HT1080 (cell line): ENCODE measurements around the gene SRL. TPM values are rescaled to one million over a fixed set of nuclear protein-coding genes. Genes with fewer than 3 reads are reported as not detected.
A peak's percentile ranks its signal among the peaks of the same experiment; 100 is the strongest.

Experiments
- DNase-seq: peaks from one replicate; pipeline ENCODE4 v3.0.0-alpha.2; 2015; ENCODE audit warnings: low read depth
- polyA plus RNA-seq, 2 experiments: library from polyadenylated mRNA; depleted of rRNA; stranded (reverse); fragments of >200 nt; gene quantifications; 2 replicates each; pipeline ENCODE4 v1.2.3, GENCODE V29; 2015
- total RNA-seq: library from RNA; depleted of rRNA; stranded (reverse); fragments of >200 nt; shearing (Covaris generic); gene quantifications from 2 replicates; pipeline ENCODE4 v1.2.3, GENCODE V29; 2014; rRNA removed

SRL gene
- total RNA-seq = not detected in 2 replicates
- not detected in 2 replicates for polyA plus RNA-seq (2015; cell fraction: cytosol; rRNA removed)
- polyA plus RNA-seq (2015; cell fraction: nucleus; rRNA removed) = not detected in 2 replicates

DNA sequence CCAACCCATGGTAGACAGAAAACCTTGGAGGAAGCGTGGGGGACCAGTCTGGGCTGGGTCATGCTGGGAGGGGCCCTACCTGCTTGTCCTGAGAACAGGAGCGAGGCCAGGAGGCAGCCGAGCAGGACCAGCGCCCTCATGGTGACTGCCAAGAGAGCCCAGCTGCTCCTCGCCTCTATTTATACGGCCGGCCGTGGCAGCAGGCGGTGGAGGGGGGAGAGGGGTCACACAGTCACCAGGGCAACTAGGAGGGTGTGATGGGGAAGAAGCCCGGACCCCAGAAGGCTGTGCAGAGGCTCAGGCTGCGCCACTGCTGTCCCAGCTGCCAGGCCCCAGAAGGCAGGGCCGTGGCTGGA lies at the start of gene SRL:
Gene SRL, minus strand, starts transcription at position 153 of the 356 bp plus-strand sequence. Its CDS starts 13 bp downstream, at position 140.
- DNase-seq = no peak

DNA sequence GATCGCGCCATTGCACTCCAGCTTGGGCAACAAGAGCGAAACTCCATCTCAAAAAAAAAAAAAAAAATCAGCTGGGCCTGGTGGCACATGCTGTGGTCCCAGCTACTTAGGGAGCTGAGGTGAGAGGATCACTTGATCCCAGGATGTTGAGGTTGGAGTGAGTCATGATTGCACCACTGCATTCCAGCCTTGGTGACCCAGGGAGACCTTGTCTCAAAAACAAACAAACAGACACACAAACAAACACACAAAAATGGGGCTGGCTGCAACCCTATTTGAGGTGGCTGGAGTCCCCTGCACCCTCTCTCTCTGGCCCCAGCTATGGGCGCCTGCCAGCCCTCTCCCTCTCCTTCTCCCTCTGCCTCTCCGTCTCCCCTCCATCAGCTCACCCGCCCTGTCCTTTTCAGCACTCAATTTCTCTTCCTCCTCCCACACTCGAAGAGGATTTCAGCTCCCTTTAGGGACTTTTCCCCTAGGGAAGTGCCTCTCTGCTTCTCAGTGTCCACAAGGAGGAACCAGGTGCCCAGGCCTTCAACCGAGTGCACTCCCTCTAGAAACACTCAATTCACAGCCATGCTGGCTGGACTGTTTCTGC lies 48.5 kb upstream of the SRL start:
- DNase-seq = peak; percentile 84

GRCh38 chr16:4288148-4288921 lies 46.5 kb upstream of the SRL start:
- peak; percentile 75 for DNase-seq

DNA sequence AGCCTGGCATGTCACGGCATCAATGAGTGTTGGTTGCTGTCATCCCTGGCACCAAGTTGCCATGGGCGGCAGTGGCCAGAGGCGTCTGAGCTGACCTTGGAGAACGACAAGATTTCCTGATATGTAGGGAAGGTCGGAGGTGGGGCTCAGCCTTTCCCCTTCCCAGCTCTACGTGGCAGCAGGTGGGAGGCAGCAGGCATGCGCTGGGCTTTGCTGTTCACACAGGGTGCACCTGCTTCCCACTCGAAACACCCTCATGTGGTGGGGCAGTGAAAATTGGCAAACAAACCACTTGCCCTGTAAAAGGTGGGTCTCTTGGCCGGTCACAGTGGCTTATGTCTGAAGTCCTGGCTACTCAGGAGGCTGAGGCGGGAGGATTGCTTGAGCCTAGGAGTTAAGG lies 43.3 kb upstream of the SRL start:
- DNase-seq = no peak

DNA sequence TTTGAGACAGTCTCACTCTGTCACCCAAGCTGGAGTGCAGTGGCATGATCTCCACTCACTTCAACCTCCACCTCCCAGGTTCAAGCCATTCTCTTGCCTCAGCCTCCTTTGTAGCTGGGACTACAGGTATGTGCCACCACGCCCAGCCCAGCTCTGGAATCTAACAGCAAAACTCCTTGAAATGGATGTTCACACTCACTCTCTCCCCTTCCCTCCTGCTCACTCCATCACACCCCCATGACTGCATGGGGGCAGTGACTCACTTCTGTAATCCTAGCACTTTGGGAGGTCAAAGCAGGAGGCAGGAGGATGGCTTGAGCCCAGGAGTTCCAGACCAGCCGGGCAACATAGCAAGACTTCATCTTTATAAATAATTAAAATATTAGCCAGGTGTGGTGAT lies 42.1 kb upstream of the SRL start:
- peak; percentile 57 for DNase-seq

DNA sequence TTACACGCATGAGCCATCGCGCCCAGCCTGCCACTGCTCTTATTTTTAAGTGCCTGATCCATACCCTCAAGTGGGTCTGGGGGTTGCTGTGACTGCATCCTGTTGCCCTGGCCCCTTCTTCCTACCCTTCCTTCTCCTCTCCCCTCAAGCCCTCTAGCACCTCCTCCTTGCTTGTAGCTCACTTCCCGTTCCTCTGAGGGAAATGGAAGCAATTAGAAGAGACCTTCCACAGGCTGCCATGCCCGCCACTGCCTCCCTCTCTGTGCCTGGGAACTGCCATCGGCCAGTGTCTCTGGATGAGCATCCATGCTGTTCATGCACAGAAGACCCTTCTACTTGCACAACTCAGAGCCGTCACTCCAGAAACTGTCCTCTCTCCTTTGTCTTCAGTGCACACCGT lies 41.6 kb upstream of the SRL start:
- no peak for DNase-seq

DNA sequence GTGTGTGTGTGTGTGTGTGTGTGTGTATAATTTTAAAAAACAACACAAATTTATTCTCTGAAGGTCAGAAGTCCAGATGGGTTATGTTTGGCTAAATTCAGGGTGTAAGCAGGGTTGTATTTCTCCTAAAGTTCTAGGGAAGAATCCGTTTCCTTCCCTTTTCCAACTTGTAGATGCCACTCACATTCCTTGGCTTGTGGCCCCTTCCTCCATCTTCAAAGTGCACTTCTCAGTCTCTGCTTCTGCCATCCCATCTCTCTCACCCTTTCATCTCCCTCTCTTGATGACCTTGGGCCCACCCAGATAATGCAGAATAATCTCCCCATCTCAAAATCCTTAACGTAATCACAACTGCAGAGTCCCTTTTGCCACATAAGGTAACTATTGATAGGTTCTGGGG lies 38.7 kb upstream of the SRL start:
- DNase-seq = no peak

DNA sequence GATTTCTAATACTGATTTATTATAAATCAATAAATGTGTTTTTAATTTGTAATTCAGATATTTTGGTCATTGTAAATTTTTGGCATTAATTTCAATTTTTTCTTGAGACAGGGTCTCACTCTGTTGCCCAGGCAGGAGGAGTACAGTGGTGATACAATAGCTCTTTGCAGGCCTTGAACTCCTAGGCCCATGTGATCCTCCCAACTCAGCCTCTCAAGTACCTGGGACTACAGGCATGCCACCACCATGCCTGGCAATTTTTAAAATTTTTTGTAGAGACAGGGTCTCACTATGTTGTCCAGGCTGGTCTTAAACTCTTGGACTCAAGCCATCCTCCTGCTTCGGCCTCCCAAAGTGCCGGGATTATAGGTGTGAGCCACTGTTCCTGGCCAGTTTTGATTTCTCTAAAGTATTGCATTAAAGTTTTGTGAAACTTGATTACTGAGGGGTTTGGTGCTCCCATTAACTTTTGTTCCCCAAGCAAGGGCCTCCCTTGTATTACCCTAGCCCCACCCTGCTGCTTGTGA lies 36.2 kb upstream of the SRL start:
- no peak for DNase-seq

GRCh38 chr16:4275861-4276260 lies 34.0 kb upstream of the SRL start:
- DNase-seq = no peak

GRCh38 chr16:4273858-4274311 lies 32.0 kb upstream of the SRL start:
- peak; percentile 80 for DNase-seq

DNA sequence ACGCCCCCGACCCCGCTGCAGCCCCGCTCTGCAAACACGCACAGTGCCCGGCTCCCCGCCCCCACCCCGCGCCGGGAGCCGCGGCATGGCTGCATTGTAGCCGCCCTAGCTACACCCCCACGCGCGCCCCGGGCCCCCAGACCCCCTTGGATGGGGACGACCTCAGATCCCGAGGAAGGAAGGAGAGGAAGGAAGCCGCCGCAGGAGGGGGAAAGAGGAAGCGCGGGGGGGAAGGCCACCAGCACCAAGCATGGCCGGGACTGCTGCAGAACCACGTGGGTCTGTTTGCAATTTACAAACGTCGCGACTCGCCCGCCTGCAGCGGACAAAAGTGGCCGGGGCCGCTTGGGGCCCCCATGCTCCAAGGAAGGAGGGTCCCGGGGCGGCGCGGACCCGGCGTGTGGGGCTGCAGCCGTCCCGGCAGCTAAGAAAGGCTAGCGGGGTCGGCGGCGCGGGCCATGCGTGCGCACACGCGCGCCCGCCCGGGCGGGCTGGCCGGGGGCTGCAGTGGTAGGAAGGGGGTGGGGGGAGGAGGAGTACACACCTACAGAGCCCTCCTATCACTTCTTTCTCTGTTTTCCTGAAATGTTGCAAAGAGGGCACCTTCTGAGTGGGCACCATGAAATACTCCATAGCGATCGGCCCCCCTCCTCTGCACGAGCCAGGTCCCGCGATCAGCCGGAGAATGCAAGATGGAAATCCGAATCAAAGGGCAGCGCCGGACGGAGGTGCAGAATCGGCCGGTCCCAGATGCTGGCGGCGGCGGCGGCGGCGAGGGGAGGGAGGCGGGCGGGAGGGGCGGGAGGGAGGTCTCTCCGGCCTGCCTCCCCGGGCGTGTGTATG lies 30.5 kb upstream of the SRL start:
- DNase-seq = peak; percentile 39

DNA sequence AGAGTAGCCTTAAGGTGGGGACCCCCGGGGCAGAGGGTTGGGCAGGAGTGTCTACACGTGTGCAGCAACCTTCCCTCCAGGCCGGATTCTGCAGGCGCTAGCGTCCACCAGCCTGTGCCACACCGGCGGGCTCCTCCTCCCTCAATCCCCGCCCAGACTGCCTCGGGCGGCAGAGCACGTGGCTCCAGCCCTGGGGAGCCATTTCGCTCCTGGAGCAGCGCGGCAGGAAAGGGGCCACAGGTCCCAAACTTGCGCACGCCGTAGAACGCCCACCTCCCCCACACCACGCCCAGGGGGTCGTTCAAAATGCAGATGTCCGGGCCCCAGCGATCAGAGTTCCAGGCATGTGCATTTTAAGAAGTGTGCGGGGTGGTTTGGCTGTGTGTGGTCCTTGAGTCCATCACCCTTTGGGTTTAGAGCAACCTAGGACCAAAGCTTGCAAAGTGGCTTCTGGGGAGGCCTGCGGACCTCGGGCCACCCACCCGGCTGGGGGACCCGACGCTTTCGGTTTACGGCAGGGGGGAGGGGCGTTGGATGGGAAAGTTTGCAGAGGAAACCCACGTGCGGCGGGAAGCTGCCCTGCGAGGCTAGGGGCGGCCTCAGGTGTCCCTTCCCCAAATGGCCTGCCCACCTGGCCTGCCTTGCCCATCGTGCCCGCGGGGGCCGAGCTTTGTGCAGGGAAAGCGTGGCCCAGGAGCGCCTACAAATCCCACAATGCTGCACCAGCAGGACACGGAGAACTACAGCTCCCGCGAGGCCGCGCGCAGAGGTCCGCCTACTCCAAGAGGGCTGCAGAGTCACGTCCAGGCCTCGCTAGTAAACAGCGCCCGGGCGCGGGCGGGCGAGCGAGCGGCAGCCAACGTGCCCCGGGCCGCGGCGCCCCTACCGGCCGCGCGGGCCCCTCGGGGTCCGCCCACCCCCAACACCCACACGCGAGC lies 29.6 kb upstream of the SRL start:
- peak; percentile 89 for DNase-seq

DNA sequence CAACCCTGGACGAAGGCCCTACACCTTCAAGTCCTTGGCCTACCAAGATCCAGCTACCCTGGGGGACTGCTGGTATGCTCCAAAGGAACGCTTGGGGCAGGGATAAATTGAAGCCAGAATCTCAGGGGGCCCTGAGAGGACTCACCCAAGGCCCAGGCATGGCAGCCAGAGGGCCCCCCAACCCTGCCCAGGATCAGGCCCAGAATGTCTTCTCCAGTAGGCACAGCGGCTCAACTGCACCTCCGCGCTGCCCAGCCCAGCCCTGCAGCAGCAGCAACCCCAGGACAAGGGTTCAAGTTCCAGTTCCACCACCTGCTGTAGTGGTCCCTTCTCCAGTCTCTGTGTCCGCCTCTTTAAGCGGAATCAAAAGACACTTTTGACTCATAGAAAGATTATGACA lies 28.7 kb upstream of the SRL start:
- no peak for DNase-seq

DNA sequence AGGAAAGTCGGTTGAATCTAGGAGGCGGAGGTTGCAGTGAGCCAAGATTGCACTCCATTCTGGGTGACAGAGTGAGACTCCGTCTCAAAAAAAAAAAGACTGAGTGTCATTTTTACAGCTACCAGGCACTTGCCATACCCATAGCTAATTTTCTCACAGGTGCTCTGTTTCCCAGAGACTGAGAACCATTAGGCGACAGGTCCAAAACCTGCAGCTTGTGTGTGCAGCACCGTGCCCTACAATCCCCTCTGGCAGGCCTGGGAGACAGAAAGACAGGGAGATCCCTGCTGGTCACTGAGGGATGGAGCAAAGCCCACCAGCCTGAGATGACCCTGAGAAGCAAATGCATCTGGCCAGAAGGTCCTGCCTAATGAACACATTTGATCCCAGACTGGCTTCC lies 28.2 kb upstream of the SRL start:
- DNase-seq = no peak

DNA sequence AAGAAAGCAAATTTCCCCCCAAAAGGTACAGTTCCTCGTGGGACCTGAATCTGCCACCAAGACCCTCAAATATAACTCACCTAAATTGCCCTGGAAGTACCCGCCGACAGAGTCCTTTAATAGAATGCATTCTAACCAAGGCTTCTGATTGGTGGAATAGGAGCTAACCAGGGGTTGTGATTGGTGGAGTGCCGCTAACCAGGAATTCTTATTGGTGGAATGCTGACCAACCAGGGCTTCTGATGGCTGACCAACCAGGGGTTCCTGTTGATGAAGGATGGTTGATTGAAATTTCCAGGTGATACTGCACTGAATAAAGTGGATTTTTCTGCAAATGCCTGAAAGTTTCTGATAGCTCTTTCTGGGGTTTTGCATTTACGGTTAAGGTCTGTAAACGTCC lies 24.5 kb upstream of the SRL start:
- DNase-seq = peak; percentile 23

- DNase-seq = no peak
Observed at GRCh38 chr16:4265676-4266075, 23.8 kb upstream of the SRL start.

- DNase-seq = no peak
Observed at GRCh38 chr16:4264546-4264945, 22.7 kb upstream of the SRL start.

DNA sequence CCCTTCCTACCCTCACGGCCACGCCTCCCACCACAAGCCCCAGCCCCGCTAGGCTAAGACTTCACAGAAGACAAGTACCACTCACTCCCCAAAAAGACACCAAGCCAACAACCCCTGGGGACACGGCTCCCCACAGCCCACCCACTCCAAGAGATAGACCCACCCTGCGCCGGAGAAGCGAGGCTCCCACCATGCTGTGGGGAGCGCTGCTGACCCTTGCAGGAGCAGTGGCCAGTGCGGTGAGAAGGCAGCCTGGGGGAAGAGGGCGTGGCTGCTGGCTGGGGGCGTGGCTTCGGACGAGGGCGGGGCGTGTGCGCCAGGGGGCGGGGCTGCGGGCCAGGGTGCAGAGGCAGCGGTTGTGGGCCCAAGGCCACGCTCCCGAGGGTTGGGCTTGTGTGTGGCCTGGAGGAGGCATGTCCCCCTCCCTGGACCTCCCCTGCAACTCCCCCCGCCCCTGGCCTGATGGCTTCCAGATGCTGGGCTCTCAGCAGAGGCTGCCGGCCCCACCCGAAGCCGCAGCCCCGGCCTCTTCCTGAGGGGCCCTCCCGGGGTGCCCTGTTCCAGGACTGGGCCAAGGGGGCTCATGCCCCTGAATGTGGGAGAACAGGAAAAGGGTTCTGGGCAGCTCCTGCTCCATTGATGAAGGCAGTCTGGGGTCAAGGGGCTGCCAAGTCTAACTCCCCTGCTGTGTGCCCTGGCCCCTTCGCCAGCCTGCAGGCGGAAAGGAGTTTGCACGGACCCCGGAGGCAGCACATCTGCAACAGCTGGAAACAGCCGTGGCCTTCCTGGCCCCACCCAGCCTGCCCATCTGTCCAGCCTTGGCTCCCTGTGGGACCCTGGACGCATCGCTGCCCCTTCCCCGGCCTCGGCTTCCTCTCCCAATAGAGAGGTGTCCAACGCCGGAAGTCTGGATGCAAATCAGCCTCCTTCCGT lies 21.9 kb upstream of the SRL start:
- no peak for DNase-seq

DNA sequence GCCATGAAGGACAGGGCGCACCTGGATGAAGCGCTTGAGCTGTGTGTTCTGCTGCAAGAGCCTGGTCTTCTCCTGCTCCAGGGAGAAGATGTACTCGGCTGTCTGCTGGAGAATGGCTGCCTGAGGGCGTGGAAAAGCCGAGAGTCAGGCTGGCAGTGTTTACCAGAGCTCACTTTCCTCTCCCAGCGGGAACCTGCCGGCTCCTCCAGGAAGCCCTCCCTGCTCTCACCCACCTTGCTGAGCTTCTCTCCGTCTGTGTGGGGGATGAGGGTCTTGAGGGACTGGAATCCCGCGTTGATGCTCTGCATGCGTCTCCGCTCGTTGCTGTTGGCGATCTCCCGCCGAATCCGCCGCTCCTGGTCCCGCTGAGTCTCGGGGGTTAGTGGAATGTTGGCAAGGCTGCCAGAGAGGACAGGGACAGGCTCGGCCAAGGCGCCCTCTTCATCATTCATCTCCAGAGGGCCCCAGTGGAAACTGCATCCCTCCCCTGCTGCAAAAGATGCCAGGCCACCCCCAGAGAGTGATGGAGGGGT lies 20.5 kb upstream of the SRL start:
- no peak for DNase-seq
